IMR-90 (cell line): ENCODE results near the gene PTCD1. TPM values are rescaled to one million over a fixed set of nuclear protein-coding genes. Genes with fewer than 3 reads are reported as not detected.

Experiments
- ATAC-seq: fragments of 200-7000 bp; cut with Tn5 transposase; 2 replicates; pipeline ENCODE4 v1.9.1; 2020; ENCODE audit warnings: low read depth, mild to moderate bottlenecking, moderate library complexity
- BruUV-seq: library from RNA; stranded (reverse); fragments of 400-500 nt; replicated peaks from 2 replicates; lab custom pipeline; 2021; lab: Mats Ljungman, UMichigan
- CTCF ChIA-PET: fragments of 300-600 bp; formaldehyde crosslinking; extraction: SDS; loops from one replicate; lab custom pipeline; 2021; ENCODE audit warnings: antibody characterized with exemption; lab: Yijun Ruan, JAX
- POLR2A ChIA-PET: fragments of 300-600 bp; sonication (Branson Sonifier 250); formaldehyde crosslinking; loops from one replicate; lab custom pipeline; 2022; ENCODE audit warnings: antibody characterized with exemption; ENCODE audit not compliant: unreplicated experiment; lab: Charles Lee
- DNase-seq: peaks from one replicate; pipeline ENCODE4 v3.0.0; 2013
- H2AFZ ChIP-seq: replicated peaks from 2 replicates; pipeline ENCODE3; 2013; ENCODE audit warnings: low read length, mild to moderate bottlenecking; ENCODE audit not compliant: poor library complexity
- H2AK5ac ChIP-seq: 2 replicates; pipeline ENCODE4 v1.6.1; 2013; ENCODE audit warnings: low read depth, low read length, inconsistent platforms
- H2AK9ac ChIP-seq: replicated peaks from 2 replicates; pipeline ENCODE3; 2013; ENCODE audit warnings: mild to moderate bottlenecking, low read depth, low read length, moderate library complexity; ENCODE audit not compliant: poor library complexity
- H2BK120ac ChIP-seq: 2 replicates; pipeline ENCODE4 v1.6.1; 2013; ENCODE audit warnings: low read depth, low read length, inconsistent platforms
- H2BK15ac ChIP-seq: 3 replicates; pipeline ENCODE4 v1.6.1; 2013; ENCODE audit warnings: low read depth, low read length, inconsistent platforms
- H2BK20ac ChIP-seq: 2 replicates; pipeline ENCODE4 v1.6.1; 2013; ENCODE audit warnings: low read depth, mild to moderate bottlenecking, inconsistent platforms, low read length, moderate library complexity
- H2BK5ac ChIP-seq: 2 replicates; pipeline ENCODE4 v1.6.1; 2013; ENCODE audit warnings: mild to moderate bottlenecking, low read depth, low read length, inconsistent platforms; ENCODE audit not compliant: poor library complexity, severe bottlenecking
- H3K14ac ChIP-seq: replicated peaks from 2 replicates; pipeline ENCODE4 v1.6.1; 2013; ENCODE audit warnings: low read depth, low read length, inconsistent platforms
- H3K18ac ChIP-seq: 2 replicates; pipeline ENCODE4 v1.6.1; 2013; ENCODE audit warnings: low read depth, low read length, control low read depth
- H3K23ac ChIP-seq: 2 replicates; pipeline ENCODE4 v1.6.1; 2013; ENCODE audit warnings: low read depth, low read length, inconsistent platforms
- H3K27ac ChIP-seq: 2 replicates; pipeline ENCODE4 v1.5.1; 2013; ENCODE audit warnings: mild to moderate bottlenecking, control low read depth, low read length; ENCODE audit not compliant: insufficient read depth
- H3K27me3 ChIP-seq: 2 replicates; pipeline ENCODE4 v1.6.1; 2013; ENCODE audit warnings: low read length; ENCODE audit not compliant: control insufficient read depth, insufficient read depth
- H3K36me3 ChIP-seq: 2 replicates; pipeline ENCODE4 v1.6.1; 2013; ENCODE audit warnings: low read length, mixed read lengths; ENCODE audit not compliant: control insufficient read depth, insufficient read depth
- H3K4ac ChIP-seq: 2 replicates; pipeline ENCODE4 v1.6.1; 2013; ENCODE audit warnings: low read depth, low read length, inconsistent platforms
- H3K4me1 ChIP-seq: 2 replicates; pipeline ENCODE4 v1.6.1; 2013; ENCODE audit warnings: low read length, mixed read lengths; ENCODE audit not compliant: control insufficient read depth, insufficient read depth
- H3K4me2 ChIP-seq: 2 replicates; pipeline ENCODE4 v1.6.1; 2013; ENCODE audit warnings: low read depth, mild to moderate bottlenecking, control low read depth, low read length, moderate library complexity
- H3K4me3 ChIP-seq: 2 replicates; pipeline ENCODE4 v1.5.1; 2013; ENCODE audit warnings: low read depth, mild to moderate bottlenecking, control low read depth, low read length, moderate library complexity; ENCODE audit not compliant: insufficient read depth
- H3K56ac ChIP-seq: 2 replicates; pipeline ENCODE4 v1.6.1; 2013; ENCODE audit warnings: low read length, inconsistent platforms; ENCODE audit not compliant: insufficient read depth; ENCODE audit errors: extremely low read depth
- H3K79me1 ChIP-seq, 2 experiments: 2 replicates each; pipeline ENCODE4 v1.6.1; 2013; ENCODE audit warnings: low read length in 2 of 2, inconsistent platforms in 1 of 2, low read depth in 1 of 2
- H3K9ac ChIP-seq: 2 replicates; pipeline ENCODE4 v1.6.1; 2013; ENCODE audit warnings: low read depth, low read length, control low read depth
- H3K9me1 ChIP-seq: 2 replicates; pipeline ENCODE4 v1.6.1; 2013; ENCODE audit warnings: low read length, inconsistent platforms; ENCODE audit not compliant: insufficient read depth
- H3K9me3 ChIP-seq: 2 replicates; pipeline ENCODE4 v1.6.1; 2013; ENCODE audit warnings: low read length; ENCODE audit not compliant: control insufficient read depth, insufficient read depth
- H4K20me1 ChIP-seq: 2 replicates; pipeline ENCODE4 v1.6.1; 2013; ENCODE audit warnings: low read length, inconsistent platforms; ENCODE audit not compliant: insufficient read depth
- H4K5ac ChIP-seq: 2 replicates; pipeline ENCODE4 v1.6.1; 2013; ENCODE audit warnings: mild to moderate bottlenecking, low read depth, low read length, control low read depth
- H4K8ac ChIP-seq, 2 experiments: 2 replicates each; pipeline ENCODE4 v1.6.1; 2013; ENCODE audit warnings: low read depth in 2 of 2, low read length in 2 of 2, control low read depth in 1 of 2, inconsistent platforms in 1 of 2
- H4K91ac ChIP-seq: 2 replicates; pipeline ENCODE4 v1.6.1; 2013; ENCODE audit warnings: low read depth, low read length, inconsistent platforms; ENCODE audit not compliant: insufficient read depth
- BHLHE40 ChIP-seq: fragments of 150-350 bp; IDR thresholded peaks from 2 replicates; pipeline ENCODE4 v1.6.1; 2016; ENCODE audit warnings: mild to moderate bottlenecking, low read depth, low read length
- CEBPB ChIP-seq: IDR thresholded peaks from 2 replicates; pipeline ENCODE4 v1.6.1; 2012; ENCODE audit warnings: low read depth, low read length, improper control_type of control experiment
- MAFK ChIP-seq: IDR thresholded peaks from 2 replicates; pipeline ENCODE4 v1.6.1; 2012; ENCODE audit warnings: low read depth, low read length, improper control_type of control experiment
- MXI1 ChIP-seq: IDR thresholded peaks from 2 replicates; pipeline ENCODE4 v1.6.1; 2012; ENCODE audit warnings: low read depth, mild to moderate bottlenecking, low read length, moderate library complexity, borderline replicate concordance
- POLR2A ChIP-seq: IDR thresholded peaks from 2 replicates; pipeline ENCODE4 v1.6.1; 2012; ENCODE audit warnings: mild to moderate bottlenecking, low read depth, low read length
- RCOR1 ChIP-seq: IDR thresholded peaks from 2 replicates; pipeline ENCODE4 v1.6.1; 2012; ENCODE audit warnings: mild to moderate bottlenecking, low read length, improper control_type of control experiment; ENCODE audit not compliant: insufficient replicate concordance
- RFX5 ChIP-seq: IDR thresholded peaks from 2 replicates; pipeline ENCODE4 v1.8.0; 2012; ENCODE audit warnings: low read depth, mild to moderate bottlenecking, low read length, moderate library complexity
- SMC3 ChIP-seq: fragments of 150-350 bp; IDR thresholded peaks from 2 replicates; pipeline ENCODE4 v1.6.1; 2016; ENCODE audit warnings: low read depth, mild to moderate bottlenecking, antibody characterized with exemption, low read length, moderate library complexity
- WGBS, 2 experiments: methylation state at CpG; one replicate each; pipeline versions ENCODE4 v1.1.5 to v1.1.7; 2013; ENCODE audit warnings: missing lambda C conversion rate in 2 of 2; ENCODE audit not compliant: insufficient read length in 1 of 2; ENCODE audit errors: extremely low coverage in 2 of 2; 5-methylcytosine and 5-hydroxymethylcytosine counted together
- dilution Hi-C: fragments of 300-500 bp; cut with HindIII; formaldehyde crosslinking; loops from one replicate; pipeline ENCODE4 v1.14.3; 2018; ENCODE audit warnings: low sequenced_read_pairs; ENCODE audit not compliant: unreplicated experiment
- in situ Hi-C: fragments of 300-500 bp; cut with MboI; formaldehyde crosslinking; loops from 3 replicates; pipeline ENCODE4 v1.14.3; 2019; ENCODE audit warnings: low sequenced_read_pairs, inconsistent platforms, mixed read lengths
- intact Hi-C: fragments of 100-400 bp; cut with micrococcal nuclease; formaldehyde crosslinking; loops from 2 replicates; pipeline ENCODE4 v1.10.0; 2022
- polyA plus RNA-seq, 3 experiments: library from polyadenylated mRNA; depleted of rRNA; stranded (reverse); fragments of >200 nt; gene quantifications; 2 replicates each; pipeline ENCODE4 v1.2.3, GENCODE V29; 2012; ENCODE audit warnings: low replicate concordance in 1 of 3
- total RNA-seq: library from RNA; depleted of rRNA; stranded (reverse); fragments of >200 nt; gene quantifications from 2 replicates; pipeline ENCODE4 v1.2.3, GENCODE V29; 2012
- TF ChIP-seq, protein P1 (sequence below): fragments of 150-350 bp; IDR thresholded peaks from 2 replicates; pipeline ENCODE4 v1.6.1; 2016; ENCODE audit warnings: low read depth, mild to moderate bottlenecking, low read length, moderate library complexity, borderline replicate concordance
- TF ChIP-seq, protein P2 (sequence below): conservative IDR thresholded peaks from 2 replicates; pipeline ENCODE4 v1.5.1; 2012; ENCODE audit warnings: mild to moderate bottlenecking, low read depth, low read length, improper control_type of control experiment
- TF ChIP-seq, protein P3 (sequence below): fragments of 150-350 bp; IDR thresholded peaks from 2 replicates; pipeline ENCODE4 v1.6.1; 2017; ENCODE audit warnings: mild to moderate bottlenecking, antibody characterized with exemption, low read length, low read depth

Gene PTCD1
- total and polyA plus RNA-seq, 2 of the 4 experiments (the other 2 are of a cell fraction) = 2.2 to 4.0 TPM

DNA sequence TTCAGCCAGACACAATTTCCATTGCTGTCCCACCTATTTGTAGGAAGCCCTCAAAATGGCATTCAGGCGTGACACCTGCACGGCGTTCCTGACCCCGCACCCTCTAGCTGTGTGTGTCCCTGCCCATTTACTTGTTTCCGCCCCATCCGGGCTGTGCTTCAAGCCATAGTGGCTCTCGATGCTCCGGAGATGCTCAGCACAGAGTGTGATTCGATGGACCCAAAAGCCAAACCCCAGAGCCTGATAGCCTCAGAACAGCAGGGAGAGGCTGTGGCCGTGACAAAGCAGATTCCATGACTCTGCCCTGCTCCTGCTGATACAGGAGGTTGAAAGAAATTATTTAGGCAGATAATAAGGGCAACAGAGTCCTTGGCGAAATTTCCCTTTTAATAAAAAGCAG lies 16.4 kb downstream of the PTCD1 start:
- no TSS peak for BruUV-seq
- Histone ChIP-seq H2AK9ac (no peak overlapping the region), H3K79me1 (peaks cover 0 to 13% of the 10 kb centered on the region in 2 experiments), H3K18ac (no peak overlapping the region), H4K5ac (no peak overlapping the region), H3K4me2 (no peak overlapping the region), H2BK15ac (no peak overlapping the region), H4K20me1 (peaks cover 14% of the 10 kb centered on the region), H2BK5ac (no peak overlapping the region), H4K8ac (no peak overlapping the region), H3K27ac (no peak overlapping the region), H3K23ac (no peak overlapping the region), H2BK20ac (no peak overlapping the region), H3K4me1 (no peaks in the 10 kb centered on the region), H3K9me3 (no peaks in the 10 kb centered on the region), H2AK5ac (no peak overlapping the region), H3K9ac (no peak overlapping the region), H3K27me3 (no peaks in the 10 kb centered on the region), H4K91ac (no peak overlapping the region), H3K4ac (no peak overlapping the region), H3K14ac (no peak overlapping the region), H3K4me3 (no peak overlapping the region), H3K9me1 (no peaks in the 10 kb centered on the region), H2BK120ac (no peak overlapping the region), H3K36me3 (peaks cover 63% of the 10 kb centered on the region), H2AFZ (no peak overlapping the region), H3K56ac (no peak overlapping the region)
- ATAC-seq (no peak), DNase-seq (no peak)
- POLR2A ChIA-PET = no interaction called here
- TF ChIP-seq, protein P1, sequence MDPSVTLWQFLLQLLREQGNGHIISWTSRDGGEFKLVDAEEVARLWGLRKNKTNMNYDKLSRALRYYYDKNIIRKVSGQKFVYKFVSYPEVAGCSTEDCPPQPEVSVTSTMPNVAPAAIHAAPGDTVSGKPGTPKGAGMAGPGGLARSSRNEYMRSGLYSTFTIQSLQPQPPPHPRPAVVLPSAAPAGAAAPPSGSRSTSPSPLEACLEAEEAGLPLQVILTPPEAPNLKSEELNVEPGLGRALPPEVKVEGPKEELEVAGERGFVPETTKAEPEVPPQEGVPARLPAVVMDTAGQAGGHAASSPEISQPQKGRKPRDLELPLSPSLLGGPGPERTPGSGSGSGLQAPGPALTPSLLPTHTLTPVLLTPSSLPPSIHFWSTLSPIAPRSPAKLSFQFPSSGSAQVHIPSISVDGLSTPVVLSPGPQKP = no peak
- TF ChIP-seq RCOR1 = no peak
- TF ChIP-seq CEBPB = no peak
- no peak for TF ChIP-seq POLR2A
- no peak for TF ChIP-seq MAFK
- TF ChIP-seq SMC3 = no peak
- TF ChIP-seq, protein P2, sequence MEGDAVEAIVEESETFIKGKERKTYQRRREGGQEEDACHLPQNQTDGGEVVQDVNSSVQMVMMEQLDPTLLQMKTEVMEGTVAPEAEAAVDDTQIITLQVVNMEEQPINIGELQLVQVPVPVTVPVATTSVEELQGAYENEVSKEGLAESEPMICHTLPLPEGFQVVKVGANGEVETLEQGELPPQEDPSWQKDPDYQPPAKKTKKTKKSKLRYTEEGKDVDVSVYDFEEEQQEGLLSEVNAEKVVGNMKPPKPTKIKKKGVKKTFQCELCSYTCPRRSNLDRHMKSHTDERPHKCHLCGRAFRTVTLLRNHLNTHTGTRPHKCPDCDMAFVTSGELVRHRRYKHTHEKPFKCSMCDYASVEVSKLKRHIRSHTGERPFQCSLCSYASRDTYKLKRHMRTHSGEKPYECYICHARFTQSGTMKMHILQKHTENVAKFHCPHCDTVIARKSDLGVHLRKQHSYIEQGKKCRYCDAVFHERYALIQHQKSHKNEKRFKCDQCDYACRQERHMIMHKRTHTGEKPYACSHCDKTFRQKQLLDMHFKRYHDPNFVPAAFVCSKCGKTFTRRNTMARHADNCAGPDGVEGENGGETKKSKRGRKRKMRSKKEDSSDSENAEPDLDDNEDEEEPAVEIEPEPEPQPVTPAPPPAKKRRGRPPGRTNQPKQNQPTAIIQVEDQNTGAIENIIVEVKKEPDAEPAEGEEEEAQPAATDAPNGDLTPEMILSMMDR = no peak
- no peak for TF ChIP-seq MXI1
- no peak for TF ChIP-seq RFX5
- TF ChIP-seq, protein P3, sequence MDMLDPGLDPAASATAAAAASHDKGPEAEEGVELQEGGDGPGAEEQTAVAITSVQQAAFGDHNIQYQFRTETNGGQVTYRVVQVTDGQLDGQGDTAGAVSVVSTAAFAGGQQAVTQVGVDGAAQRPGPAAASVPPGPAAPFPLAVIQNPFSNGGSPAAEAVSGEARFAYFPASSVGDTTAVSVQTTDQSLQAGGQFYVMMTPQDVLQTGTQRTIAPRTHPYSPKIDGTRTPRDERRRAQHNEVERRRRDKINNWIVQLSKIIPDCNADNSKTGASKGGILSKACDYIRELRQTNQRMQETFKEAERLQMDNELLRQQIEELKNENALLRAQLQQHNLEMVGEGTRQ = no peak
- TF ChIP-seq BHLHE40 = no peak
- dilution Hi-C loops (no loop called here), intact Hi-C loops (no loop called here), in situ Hi-C loops (no loop called here)
- CTCF ChIA-PET = no interaction called here
- WGBS, 2 experiments = 93% methylated on average over 9 of the region's 11 CpGs; no CpG with 5 or more reads in 1 of the 2 experiments
